Mononuclear cell (primary cell): ENCODE measurements around the gene KIF6. TPM values are rescaled to one million over a fixed set of nuclear protein-coding genes. Genes with fewer than 3 reads are reported as not detected.

Experiments used
- H3K27me3 ChIP-seq: 2 replicates; pipeline ENCODE4 v1.6.0; 2011; ENCODE audit warnings: low read length, control low read depth; ENCODE audit not compliant: insufficient read depth
- H3K4me1 ChIP-seq: 2 replicates; pipeline ENCODE4 v1.5.1; 2011; ENCODE audit warnings: mild to moderate bottlenecking, low read length, control low read depth; ENCODE audit not compliant: insufficient read depth
- H3K4me3 ChIP-seq: 2 replicates; pipeline ENCODE4 v1.5.1; 2011; ENCODE audit warnings: mild to moderate bottlenecking, low read length, moderate library complexity
- H3K9me3 ChIP-seq: 2 replicates; pipeline ENCODE4 v1.5.1; 2011; ENCODE audit warnings: low read depth, mild to moderate bottlenecking, control low read depth, low read length
- total RNA-seq: library from RNA; depleted of rRNA; stranded (reverse); fragments of >200 nt; gene quantifications from one replicate; pipeline ENCODE4 v1.2.3, GENCODE V29; 2012

The KIF6 gene
- total RNA-seq, 1 donor: not detected

DNA sequence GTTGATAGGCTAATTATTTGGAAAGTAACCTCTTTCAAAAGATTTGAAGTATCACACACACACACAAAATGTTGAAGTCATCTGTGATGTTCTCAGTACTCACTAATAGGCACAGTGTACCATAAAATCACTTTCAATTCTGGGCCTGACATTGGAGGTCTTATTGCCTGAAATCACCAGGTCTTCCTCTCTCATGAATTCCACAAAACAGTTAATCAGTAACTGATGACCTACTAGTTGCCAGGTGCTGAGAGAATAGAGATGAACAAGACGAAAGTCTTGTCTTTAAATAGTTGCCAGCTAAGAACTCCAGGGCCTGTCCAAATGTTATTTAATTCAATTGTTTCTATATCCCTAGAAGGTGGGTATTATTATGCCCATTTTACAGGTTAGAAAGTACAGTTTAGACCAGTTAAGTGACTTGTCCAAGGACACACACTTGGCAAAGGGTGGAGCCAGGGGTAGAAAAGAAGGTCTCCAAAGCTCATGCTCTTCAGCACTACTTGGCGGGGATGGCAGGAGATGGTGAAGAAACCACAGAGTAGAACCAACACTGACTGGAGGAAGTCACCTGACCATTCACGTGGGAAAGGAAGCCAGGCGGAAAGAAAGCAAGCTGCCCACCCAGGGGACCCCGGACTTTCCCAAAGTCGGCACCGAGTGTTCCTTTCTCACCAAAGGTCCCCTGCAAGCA is 116.4 kb downstream of the KIF6 start:
- Histone ChIP-seq H3K9me3 (no peaks in the 10 kb centered on the region), H3K4me1 (no peaks in the 10 kb centered on the region), H3K4me3 (no peak overlapping the region), H3K27me3 (peaks cover 8% of the 10 kb centered on the region)

DNA sequence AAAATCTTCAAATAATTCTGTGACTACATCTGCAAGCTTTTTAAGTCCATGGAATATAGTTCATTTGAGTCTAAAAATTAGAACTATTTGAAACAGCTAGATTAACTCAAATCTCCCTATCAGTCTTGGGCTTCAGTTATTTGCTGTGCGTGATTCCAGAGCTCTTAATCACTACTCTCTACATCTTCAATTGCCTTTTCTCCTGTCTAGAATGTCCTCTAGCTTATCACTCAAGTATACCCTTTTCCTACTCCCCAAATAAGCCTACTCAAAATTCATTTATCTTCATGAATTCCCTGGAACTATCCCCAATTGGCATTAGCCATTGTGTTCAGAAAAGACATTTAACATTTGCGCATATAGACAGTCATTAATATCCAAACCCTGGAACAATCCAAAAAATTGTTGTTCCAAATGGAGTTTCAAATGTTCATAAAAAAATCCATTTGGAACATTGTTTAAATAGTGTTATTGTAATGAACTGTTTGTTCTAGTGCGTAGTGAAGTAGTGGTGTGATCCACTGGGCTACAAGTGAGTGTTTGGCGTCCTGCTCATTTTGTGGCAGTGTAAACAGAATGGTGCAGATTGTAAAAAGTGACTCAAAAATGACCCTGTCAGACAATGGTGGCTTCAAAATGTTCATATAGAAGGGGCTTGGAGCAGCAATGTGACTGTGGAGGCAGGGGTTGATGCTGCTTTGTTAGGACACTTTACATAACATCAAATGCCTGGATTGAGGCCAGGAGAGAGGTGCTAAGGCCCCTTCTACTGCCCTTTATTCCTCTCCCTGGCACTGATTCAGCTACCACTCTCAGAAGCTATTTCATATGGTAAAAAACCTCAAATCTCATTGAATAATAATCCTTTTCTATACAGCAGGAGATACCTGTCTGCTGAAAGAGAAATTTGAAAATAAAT is 122.3 kb downstream of the KIF6 start:
- Histone ChIP-seq H3K9me3 (no peaks in the 10 kb centered on the region), H3K4me3 (no peak overlapping the region), H3K4me1 (no peaks in the 10 kb centered on the region), H3K27me3 (peaks cover 8% of the 10 kb centered on the region)

DNA sequence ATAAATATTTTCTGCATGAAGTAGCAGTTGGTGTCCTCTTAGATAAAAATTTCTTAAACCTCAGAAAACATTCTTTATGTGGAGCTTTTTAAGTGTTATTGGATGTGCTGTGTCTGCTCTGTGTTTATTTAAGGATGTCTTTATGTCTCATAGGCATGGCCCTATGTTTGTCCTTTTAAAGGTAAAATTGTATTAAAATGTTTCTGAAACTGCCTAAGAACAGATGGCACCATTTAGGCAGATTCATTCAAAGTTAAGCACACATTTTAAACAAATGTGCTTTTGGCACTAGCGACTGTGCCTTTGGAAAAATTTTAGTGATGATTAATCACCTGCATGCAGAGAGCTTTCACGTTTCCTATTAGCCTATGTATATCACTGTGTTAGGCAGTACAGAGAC is 125.2 kb downstream of the KIF6 start:
- no peaks in the 10 kb centered on the region for H3K27me3 ChIP-seq
- no peak overlapping the region for H3K4me3 ChIP-seq
- no peaks in the 10 kb centered on the region for H3K4me1 ChIP-seq
- H3K9me3 ChIP-seq: no peaks in the 10 kb centered on the region

DNA sequence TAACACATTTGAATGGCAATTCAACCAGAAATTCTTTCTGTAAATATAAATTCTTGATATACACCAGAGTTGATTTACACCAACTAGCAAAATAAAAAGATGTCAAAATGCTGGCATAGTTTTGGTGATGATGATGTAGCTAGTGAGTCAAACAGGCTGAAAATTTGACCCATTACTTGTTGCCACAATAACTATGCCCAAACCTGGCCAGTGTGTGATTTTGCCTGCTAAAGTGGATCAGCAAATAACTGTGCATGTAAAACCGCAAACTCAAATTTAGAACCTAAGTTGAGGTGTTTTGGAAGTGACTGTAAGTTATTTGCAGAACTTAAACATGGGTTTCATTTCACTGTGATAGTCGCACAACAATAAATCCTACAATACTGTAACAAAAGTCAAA is 125.9 kb downstream of the KIF6 start:
- Histone ChIP-seq H3K4me1 (no peaks in the 10 kb centered on the region), H3K4me3 (no peak overlapping the region), H3K9me3 (no peaks in the 10 kb centered on the region), H3K27me3 (no peaks in the 10 kb centered on the region)

DNA sequence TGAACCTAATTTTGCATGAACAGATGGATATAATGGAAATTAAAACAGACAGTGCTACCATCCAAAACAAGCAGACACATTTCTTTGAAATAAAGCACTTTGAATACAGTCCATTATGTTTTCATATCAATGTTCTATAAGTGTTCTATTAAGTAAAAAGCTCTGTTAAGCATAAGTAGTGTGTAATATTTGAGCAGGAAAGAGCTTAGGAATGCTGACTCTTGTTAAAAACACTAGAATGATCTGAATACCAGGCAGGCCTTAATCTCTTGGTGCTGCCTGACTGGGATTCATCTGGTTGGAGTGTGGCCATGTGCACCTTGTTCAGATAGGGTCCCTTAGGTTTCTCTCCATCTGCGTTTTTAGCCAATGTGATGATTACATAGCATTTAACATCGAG is 130.9 kb downstream of the KIF6 start:
- H3K4me1 ChIP-seq: no peaks in the 10 kb centered on the region
- H3K9me3 ChIP-seq: no peaks in the 10 kb centered on the region
- H3K4me3 ChIP-seq: no peak overlapping the region
- H3K27me3 ChIP-seq: peaks cover 4% of the 10 kb centered on the region

DNA sequence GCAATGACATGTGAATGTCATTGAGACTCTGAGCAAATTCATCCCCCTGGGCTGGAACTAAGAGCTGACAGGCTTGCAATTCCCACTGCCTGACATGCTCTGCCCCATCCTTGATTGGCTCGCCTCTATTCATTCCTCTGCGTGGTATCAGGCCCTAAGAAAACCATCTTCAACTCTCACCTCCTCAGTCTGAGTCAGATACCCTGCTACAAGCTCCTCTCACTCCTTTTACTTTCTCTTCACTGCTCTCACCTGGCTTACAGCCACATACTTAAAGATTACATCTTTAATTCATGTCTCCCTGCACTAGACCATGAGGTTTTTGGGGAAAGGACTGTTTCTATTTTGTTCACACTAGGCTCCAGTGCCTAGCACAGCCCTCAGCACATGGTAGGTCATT is 131.6 kb downstream of the KIF6 start:
- Histone ChIP-seq H3K27me3 (peaks cover 4% of the 10 kb centered on the region), H3K4me3 (no peak overlapping the region), H3K9me3 (no peaks in the 10 kb centered on the region), H3K4me1 (no peaks in the 10 kb centered on the region)

DNA sequence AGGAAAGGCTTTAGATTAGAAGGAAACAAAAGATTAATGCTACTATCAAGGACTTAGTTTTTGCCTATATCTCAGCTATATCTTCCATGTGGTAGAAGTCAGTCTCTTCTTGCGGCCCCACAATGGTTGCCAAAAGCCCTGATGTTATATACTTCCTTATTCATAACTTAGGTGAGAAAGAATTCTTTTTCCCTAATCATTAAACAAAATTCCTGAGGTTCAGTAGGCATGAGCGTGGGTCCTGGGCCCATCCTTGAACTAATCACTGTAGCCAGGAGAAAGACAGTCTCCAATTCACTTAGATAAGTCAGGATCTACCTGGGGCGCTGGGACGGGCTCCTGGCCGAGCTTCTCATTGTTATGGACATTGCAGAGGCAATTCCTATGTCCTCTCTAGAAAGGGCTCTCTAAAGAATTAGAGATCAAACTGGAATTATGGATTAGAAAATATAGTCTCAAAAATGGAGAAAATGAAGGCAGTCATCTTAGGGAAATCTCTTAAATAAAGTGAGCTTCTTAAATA is 134.3 kb downstream of the KIF6 start:
- H3K4me1 ChIP-seq: no peaks in the 10 kb centered on the region
- no peak overlapping the region for H3K4me3 ChIP-seq
- H3K9me3 ChIP-seq: no peaks in the 10 kb centered on the region
- H3K27me3 ChIP-seq: peaks cover 4% of the 10 kb centered on the region

DNA sequence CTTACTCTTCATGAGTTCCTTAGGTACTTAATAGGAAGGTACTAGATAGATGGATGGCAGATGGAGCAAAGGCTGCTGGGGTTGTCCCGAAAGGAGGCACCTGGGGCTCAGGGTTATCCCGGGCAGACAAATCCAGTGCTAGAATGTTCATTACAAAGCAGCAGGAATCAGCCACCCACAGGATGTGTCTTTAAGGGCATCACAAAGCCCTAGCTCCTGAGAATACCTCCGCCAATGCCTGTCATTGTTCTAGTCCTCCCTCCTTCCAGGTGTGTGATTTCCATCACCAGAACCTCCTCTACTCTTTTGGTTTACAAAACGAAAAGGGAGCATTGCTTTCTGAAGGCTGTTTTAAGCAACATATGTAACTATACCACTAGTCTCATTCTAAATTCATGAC is 138.1 kb downstream of the KIF6 start:
- Histone ChIP-seq H3K27me3 (no peaks in the 10 kb centered on the region), H3K4me1 (no peaks in the 10 kb centered on the region), H3K9me3 (no peaks in the 10 kb centered on the region), H3K4me3 (no peak overlapping the region)

DNA sequence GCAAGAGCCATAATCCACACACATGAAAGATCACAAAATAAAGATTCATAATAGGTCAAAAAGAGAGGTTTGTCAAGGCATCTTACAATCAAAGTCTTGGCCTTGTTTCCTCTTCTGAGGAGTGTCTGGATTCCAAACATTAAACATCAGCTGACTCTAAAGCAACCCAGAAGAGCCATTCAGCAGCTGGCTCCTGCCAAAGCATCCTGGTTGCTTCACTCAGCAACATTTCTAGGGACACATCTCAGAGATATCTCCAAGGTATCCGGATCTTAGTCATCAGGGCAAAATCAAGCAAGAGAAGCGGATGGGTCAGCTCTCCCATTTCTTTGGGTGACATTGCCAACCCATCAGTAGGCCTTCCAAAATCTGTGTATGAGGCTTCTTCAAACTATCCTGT is 139.6 kb downstream of the KIF6 start:
- Histone ChIP-seq H3K9me3 (no peaks in the 10 kb centered on the region), H3K27me3 (no peaks in the 10 kb centered on the region), H3K4me3 (no peak overlapping the region), H3K4me1 (no peaks in the 10 kb centered on the region)

DNA sequence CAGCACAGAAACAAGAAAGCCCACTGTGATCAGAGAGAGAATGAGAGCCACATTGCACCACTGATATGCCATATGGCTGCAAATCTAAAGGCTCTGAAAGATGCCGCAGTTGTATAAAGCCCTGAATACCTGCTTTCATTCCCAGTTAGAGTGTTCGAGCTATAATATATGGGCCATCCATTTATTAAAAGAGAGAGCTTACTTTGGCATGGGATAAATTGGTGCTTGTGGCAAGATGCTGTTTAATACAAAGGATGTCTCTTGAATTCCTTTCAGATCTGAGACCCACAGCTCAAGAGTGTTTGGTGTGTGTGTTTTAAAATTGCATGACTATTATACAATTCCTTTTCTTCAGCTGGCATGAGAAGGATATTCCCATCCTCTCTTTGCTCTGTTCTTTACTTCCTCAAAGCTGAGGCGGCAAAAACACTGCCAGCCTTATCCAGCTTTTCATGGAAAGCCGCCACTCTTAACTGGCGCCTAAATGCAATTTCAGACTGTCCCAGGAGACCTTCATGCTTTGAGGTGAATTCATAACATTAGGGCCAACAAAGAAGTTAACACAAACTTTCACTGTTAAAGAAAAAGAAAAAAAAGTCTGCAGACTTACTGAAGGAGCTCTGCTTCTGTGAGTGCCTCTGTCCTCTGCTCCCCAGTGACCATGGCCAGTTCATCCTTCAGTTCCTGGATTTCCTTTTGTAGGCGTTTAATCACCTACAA is 147.6 kb downstream of the KIF6 start:
- no peaks in the 10 kb centered on the region for H3K4me1 ChIP-seq
- no peaks in the 10 kb centered on the region for H3K9me3 ChIP-seq
- no peak overlapping the region for H3K4me3 ChIP-seq
- H3K27me3 ChIP-seq: no peaks in the 10 kb centered on the region

DNA sequence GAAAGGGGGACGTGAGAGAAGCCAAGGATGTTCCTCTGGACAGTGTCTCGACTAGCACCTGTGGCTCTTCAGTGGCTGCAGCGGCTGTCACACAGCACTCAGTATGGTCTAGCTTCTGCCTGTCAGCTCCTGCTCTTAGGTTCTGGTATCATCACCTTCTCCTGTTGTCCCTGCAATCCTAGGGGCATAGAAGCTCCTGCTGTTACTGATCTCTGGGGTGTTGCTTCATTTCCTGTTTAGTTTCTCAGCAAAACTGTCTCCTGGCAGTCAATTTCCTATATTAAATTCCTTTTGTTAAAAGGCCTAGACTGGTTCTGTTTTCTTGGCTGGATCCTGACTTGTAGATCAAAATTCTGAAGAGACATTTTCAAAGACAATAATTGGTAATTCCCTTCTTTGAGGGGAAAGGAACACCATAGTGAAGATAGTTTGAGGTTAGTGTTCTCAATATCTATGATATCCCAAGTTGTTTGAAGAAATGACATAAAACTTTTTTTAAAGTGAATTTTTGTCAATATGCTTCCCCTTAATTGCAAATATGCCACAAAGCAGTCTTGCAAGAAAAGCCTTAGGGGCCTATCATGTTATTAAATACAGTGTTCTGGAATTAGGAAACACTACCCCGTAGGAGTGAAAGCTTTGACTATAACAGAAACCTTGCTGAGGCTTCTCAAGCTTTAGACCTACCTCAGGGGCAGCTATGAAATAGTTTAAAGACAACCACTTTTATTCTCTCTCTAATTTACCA is 148.5 kb downstream of the KIF6 start:
- H3K9me3 ChIP-seq: no peaks in the 10 kb centered on the region
- no peaks in the 10 kb centered on the region for H3K4me1 ChIP-seq
- no peak overlapping the region for H3K4me3 ChIP-seq
- no peaks in the 10 kb centered on the region for H3K27me3 ChIP-seq

DNA sequence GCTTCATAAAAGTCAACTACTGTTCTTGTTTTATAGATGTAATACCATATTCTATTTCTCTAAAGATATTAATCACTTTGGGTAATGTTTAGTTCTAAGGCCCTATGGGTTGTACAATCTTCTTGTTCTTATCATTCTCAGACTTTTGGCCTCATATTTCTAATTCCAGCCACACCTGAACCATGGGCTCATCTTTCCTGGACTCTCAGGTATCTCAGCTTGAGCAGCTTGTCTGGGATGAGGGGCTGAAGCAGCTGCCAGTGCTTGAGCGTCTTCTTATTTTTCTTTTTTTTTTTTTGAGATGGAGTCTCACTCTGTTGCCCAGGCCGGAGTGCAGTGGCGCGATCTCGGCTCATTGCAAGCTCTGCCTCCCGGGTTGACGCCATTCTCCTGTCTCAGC is 150.2 kb downstream of the KIF6 start:
- H3K27me3 ChIP-seq: no peaks in the 10 kb centered on the region
- H3K4me1 ChIP-seq: no peaks in the 10 kb centered on the region
- H3K4me3 ChIP-seq: no peak overlapping the region
- no peaks in the 10 kb centered on the region for H3K9me3 ChIP-seq

DNA sequence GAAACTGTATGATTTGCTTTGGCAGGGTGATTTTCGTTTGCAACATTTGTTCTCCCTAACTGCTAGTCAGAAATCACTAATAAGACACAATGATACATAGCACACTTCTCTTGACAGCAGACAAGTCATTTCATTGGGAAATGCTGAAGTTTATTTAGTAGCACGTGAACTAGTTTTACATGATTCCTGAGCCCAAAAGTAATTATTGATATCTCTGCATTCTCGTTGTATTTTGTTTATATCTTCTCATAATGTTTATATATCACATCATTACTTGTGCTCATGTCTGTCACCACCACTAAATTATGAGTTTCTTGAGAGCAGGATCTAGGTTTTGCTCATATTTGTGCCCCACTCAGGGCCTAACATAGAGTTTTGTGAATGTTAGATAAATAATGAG is 151.7 kb downstream of the KIF6 start:
- H3K27me3 ChIP-seq: no peaks in the 10 kb centered on the region
- H3K4me1 ChIP-seq: no peaks in the 10 kb centered on the region
- no peaks in the 10 kb centered on the region for H3K9me3 ChIP-seq
- no peak overlapping the region for H3K4me3 ChIP-seq

DNA sequence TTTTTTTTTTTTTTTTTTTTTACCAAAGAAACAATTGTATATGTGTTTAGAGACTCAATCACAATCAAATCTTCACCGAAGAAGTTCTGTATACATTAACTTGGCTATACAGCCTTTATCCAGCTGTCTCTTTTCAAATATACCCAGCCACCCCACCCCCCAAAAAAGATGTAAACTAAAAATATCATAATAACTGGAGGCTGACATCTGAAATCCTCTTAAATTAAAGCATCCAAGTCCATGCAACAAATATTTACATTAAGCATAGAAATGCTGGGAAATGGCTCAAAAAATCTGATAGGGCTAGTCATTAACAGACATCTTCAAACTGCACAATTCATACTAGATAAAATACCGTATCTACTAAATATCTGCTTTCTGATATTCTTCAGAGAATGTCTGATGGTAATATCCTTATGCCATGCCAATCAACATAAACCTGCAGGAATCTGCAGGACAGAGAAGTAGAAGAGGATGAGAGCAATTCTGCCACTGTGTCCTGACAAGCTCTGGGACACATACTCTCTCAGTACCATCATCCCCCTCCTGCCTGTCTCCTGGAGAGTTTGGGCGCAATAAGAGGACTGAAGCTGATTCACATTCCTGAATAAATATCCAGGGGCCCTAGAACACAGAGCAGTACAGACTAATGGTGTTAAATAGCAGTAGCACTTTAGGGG is 152.4 kb downstream of the KIF6 start:
- no peaks in the 10 kb centered on the region for H3K9me3 ChIP-seq
- no peaks in the 10 kb centered on the region for H3K4me1 ChIP-seq
- no peaks in the 10 kb centered on the region for H3K27me3 ChIP-seq
- no peak overlapping the region for H3K4me3 ChIP-seq
